Measurements from ENCODE around the gene MYH9. TPM values are rescaled to one million over a fixed set of nuclear protein-coding genes. Genes with fewer than 3 reads are reported as not detected.

MYH9 gene
- total and polyA plus RNA-seq, 2 experiments from 2014 or later = 58.4 to 233 TPM

- Histone ChIP-seq H3K4me3 (peak within 1 kb of the TSS; percentile 55), H4K20me1 (replicated peaks; ENCODE audit: insufficient read depth) (no peaks in the 10 kb centered on the region), H3K36me3 (ENCODE audit: insufficient read depth) (no peaks in the 10 kb centered on the region; the same call in 1 of the 2 replicates), H2AFZ (peak within 1 kb of the TSS; percentile 88), H3K27ac (ENCODE audit: low read depth) (peak within 1 kb of the TSS; percentile 62; the same call in 1 of the 2 replicates), H3K79me2 (replicated peaks; ENCODE audit: insufficient read depth) (no peaks in the 10 kb centered on the region; the same call in 1 of the 2 replicates), H3K27me3 (ENCODE audit: insufficient read depth) (no peaks in the 10 kb centered on the region), H3K4me1 (ENCODE audit: insufficient read depth) (peaks cover 8% of the 10 kb centered on the region), H3F3A (replicated peaks; ENCODE audit: low read depth) (no peaks in the 10 kb centered on the region), H3K4me2 (peak within 1 kb of the TSS; percentile 81), H3K9me2 (ENCODE audit: insufficient read depth) (no peaks in the 10 kb centered on the region)
- Mint-ChIP-seq H3K4me3 (peak within 1 kb of the TSS; percentile 90), H3K27me3 (ENCODE audit: insufficient read depth, low read depth, poor library complexity) (peaks cover 14% of the 10 kb centered on the region), H3K4me1 (peaks cover 22% of the 10 kb centered on the region), H3K27ac (peak within 1 kb of the TSS; percentile 99), H3K9me3 (peaks cover 4% of the 10 kb centered on the region), H3K36me3 (ENCODE audit: low read depth) (peaks cover 16% of the 10 kb centered on the region)
- ATAC-seq (peak; percentile 100), DNase-seq (ENCODE audit: low spot score) (peak; percentile 96)
- TF ChIP-seq CTCF (conservative IDR thresholded peaks at IDR 0.05; ENCODE audit: low read depth in 2 of 2) = peak; percentile 54 to 72
- no peak for TF ChIP-seq CREB1 (CRISPR knock-in tag; IDR thresholded peaks at IDR 0.05; ENCODE audit: low read depth)
Measured at GRCh38 chr22:36239401-36240171, 148.2 kb downstream of the MYH9 start, which contains the start of gene APOL2. Gene APOL2 (minus strand): TSS chr22:36239527. CDS start chr22:36233162, 6,365 bp downstream.

DNA sequence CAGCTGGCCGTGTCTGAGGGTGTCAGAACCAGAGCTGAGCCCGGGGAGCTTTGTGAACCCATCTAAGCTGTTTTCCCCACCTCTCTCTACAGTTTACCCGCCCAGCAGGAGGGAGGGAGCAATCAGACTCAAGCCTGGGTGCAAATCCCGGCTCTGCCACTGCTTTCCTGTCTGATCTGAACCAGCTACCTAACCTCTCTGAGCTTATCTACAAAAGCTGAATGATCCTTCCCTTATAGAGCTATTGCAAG, 148.7 kb downstream of the MYH9 start:
- Mint-ChIP-seq H3K27ac (peak overlapping the region; percentile 99), H3K4me3 (peak overlapping the region; percentile 90), H3K4me1 (peaks cover 22% of the 10 kb centered on the region), H3K9me3 (peaks cover 4% of the 10 kb centered on the region), H3K27me3 (ENCODE audit: insufficient read depth, low read depth, poor library complexity) (peaks cover 11% of the 10 kb centered on the region), H3K36me3 (ENCODE audit: low read depth) (peaks cover 16% of the 10 kb centered on the region)
- Histone ChIP-seq H3K4me1 (ENCODE audit: insufficient read depth) (peaks cover 8% of the 10 kb centered on the region), H2AFZ (no peak overlapping the region), H4K20me1 (replicated peaks; ENCODE audit: insufficient read depth) (no peaks in the 10 kb centered on the region), H3K79me2 (replicated peaks; ENCODE audit: insufficient read depth) (no peaks in the 10 kb centered on the region; the same call in 1 of the 2 replicates), H3K4me3 (peak overlapping the region; percentile 55), H3K9me2 (ENCODE audit: insufficient read depth) (no peaks in the 10 kb centered on the region), H3K27ac (ENCODE audit: low read depth) (0 out of 2 replicates have a peak overlapping the region, but pooled peaks have one; percentile 32), H3K4me2 (peak overlapping the region; percentile 81), H3K36me3 (ENCODE audit: insufficient read depth) (no peaks in the 10 kb centered on the region; the same call in 1 of the 2 replicates), H3F3A (replicated peaks; ENCODE audit: low read depth) (no peaks in the 10 kb centered on the region), H3K27me3 (ENCODE audit: insufficient read depth) (no peaks in the 10 kb centered on the region)
- ATAC-seq (peak; percentile 30), DNase-seq (ENCODE audit: low spot score) (no peak)
- no peak for TF ChIP-seq CREB1 (CRISPR knock-in tag; IDR thresholded peaks at IDR 0.05; ENCODE audit: low read depth)
- no peak for TF ChIP-seq CTCF (conservative IDR thresholded peaks at IDR 0.05; ENCODE audit: low read depth in 2 of 2)
- TF ChIP-seq ZNF114 (CRISPR knock-in tag; IDR thresholded peaks at IDR 0.05) = no peak
- TF ChIP-seq EZH2 (IDR thresholded peaks at IDR 0.05; ENCODE audit: low read depth, unreplicated experiment) = no peak
- no peak for TF ChIP-seq STAT1 (IDR thresholded peaks at IDR 0.05; ENCODE audit: unreplicated experiment)
- TF ChIP-seq, protein P1, sequence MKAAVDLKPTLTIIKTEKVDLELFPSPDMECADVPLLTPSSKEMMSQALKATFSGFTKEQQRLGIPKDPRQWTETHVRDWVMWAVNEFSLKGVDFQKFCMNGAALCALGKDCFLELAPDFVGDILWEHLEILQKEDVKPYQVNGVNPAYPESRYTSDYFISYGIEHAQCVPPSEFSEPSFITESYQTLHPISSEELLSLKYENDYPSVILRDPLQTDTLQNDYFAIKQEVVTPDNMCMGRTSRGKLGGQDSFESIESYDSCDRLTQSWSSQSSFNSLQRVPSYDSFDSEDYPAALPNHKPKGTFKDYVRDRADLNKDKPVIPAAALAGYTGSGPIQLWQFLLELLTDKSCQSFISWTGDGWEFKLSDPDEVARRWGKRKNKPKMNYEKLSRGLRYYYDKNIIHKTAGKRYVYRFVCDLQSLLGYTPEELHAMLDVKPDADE (IDR thresholded peaks at IDR 0.05) = no peak
- TF ChIP-seq, protein P2, sequence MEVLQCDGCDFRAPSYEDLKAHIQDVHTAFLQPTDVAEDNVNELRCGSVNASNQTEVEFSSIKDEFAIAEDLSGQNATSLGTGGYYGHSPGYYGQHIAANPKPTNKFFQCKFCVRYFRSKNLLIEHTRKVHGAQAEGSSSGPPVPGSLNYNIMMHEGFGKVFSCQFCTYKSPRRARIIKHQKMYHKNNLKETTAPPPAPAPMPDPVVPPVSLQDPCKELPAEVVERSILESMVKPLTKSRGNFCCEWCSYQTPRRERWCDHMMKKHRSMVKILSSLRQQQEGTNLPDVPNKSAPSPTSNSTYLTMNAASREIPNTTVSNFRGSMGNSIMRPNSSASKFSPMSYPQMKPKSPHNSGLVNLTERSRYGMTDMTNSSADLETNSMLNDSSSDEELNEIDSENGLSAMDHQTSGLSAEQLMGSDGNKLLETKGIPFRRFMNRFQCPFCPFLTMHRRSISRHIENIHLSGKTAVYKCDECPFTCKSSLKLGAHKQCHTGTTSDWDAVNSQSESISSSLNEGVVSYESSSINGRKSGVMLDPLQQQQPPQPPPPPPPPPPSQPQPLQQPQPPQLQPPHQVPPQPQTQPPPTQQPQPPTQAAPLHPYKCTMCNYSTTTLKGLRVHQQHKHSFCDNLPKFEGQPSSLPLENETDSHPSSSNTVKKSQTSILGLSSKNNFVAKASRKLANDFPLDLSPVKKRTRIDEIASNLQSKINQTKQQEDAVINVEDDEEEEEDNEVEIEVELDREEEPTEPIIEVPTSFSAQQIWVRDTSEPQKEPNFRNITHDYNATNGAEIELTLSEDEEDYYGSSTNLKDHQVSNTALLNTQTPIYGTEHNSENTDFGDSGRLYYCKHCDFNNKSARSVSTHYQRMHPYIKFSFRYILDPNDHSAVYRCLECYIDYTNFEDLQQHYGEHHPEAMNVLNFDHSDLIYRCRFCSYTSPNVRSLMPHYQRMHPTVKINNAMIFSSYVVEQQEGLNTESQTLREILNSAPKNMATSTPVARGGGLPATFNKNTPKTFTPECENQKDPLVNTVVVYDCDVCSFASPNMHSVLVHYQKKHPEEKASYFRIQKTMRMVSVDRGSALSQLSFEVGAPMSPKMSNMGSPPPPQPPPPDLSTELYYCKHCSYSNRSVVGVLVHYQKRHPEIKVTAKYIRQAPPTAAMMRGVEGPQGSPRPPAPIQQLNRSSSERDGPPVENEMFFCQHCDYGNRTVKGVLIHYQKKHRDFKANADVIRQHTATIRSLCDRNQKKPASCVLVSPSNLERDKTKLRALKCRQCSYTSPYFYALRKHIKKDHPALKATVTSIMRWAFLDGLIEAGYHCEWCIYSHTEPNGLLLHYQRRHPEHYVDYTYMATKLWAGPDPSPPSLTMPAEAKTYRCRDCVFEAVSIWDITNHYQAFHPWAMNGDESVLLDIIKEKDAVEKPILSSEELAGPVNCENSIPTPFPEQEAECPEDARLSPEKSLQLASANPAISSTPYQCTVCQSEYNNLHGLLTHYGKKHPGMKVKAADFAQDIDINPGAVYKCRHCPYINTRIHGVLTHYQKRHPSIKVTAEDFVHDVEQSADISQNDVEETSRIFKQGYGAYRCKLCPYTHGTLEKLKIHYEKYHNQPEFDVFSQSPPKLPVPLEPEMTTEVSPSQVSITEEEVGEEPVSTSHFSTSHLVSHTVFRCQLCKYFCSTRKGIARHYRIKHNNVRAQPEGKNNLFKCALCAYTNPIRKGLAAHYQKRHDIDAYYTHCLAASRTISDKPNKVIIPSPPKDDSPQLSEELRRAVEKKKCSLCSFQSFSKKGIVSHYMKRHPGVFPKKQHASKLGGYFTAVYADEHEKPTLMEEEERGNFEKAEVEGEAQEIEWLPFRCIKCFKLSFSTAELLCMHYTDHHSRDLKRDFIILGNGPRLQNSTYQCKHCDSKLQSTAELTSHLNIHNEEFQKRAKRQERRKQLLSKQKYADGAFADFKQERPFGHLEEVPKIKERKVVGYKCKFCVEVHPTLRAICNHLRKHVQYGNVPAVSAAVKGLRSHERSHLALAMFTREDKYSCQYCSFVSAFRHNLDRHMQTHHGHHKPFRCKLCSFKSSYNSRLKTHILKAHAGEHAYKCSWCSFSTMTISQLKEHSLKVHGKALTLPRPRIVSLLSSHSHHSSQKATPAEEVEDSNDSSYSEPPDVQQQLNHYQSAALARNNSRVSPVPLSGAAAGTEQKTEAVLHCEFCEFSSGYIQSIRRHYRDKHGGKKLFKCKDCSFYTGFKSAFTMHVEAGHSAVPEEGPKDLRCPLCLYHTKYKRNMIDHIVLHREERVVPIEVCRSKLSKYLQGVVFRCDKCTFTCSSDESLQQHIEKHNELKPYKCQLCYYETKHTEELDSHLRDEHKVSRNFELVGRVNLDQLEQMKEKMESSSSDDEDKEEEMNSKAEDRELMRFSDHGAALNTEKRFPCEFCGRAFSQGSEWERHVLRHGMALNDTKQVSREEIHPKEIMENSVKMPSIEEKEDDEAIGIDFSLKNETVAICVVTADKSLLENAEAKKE (CRISPR knock-in tag; IDR thresholded peaks at IDR 0.05) = no peak
- no peak for TF ChIP-seq JUNB (IDR thresholded peaks at IDR 0.05; ENCODE audit: unreplicated experiment)
